Lower lobe of right lung (tissue), 2 donors: ENCODE results near the gene HIPK2. TPM values are rescaled to one million over a fixed set of nuclear protein-coding genes. Genes with fewer than 3 reads are reported as not detected.

Source experiments
- ATAC-seq, 2 donors: fragments of 200-7000 bp; cut with Tn5 transposase; one replicate each; pipeline ENCODE4 v1.9.1; 2020 to 2022; ENCODE audit warnings: mild to moderate bottlenecking in 2 of 2, moderate library complexity in 2 of 2
- DNase-seq: peaks from one replicate; pipeline ENCODE4 v3.0.0-alpha.2; 2020
- H3K27ac ChIP-seq: fragments of 200-600 bp; one replicate; pipeline ENCODE4 v1.8.0; 2022
- H3K27me3 ChIP-seq: fragments of 200-600 bp; one replicate; pipeline ENCODE4 v1.8.0; 2022; ENCODE audit warnings: low read depth
- H3K36me3 ChIP-seq: fragments of 200-600 bp; one replicate; pipeline ENCODE4 v1.8.0; 2022; ENCODE audit warnings: mild to moderate bottlenecking
- H3K4me1 ChIP-seq: fragments of 200-600 bp; one replicate; pipeline ENCODE4 v1.8.0; 2022
- H3K4me3 ChIP-seq: fragments of 200-600 bp; one replicate; pipeline ENCODE4 v1.8.0; 2022; ENCODE audit warnings: mild to moderate bottlenecking
- H3K9me3 ChIP-seq: fragments of 200-600 bp; one replicate; pipeline ENCODE4 v1.8.0; 2022
- intact Hi-C: fragments of 100-400 bp; cut with DNase I; formaldehyde crosslinking; loops from one replicate; pipeline ENCODE4 v1.11.0; 2022
- total RNA-seq: library from RNA; stranded (reverse); fragmentation: NEBNext Ultra II Directional; extraction: Animal tissue kit (Norgen Biotek cat#: 25700); gene quantifications from one replicate; pipeline ENCODE4 v1.2.1, GENCODE V29; 2021
- TF ChIP-seq, protein P1 (sequence below): fragments of 200-600 bp; IDR thresholded peaks from one replicate; pipeline ENCODE4 v1.8.0; 2022; ENCODE audit warnings: antibody characterized with exemption, mild to moderate bottlenecking
- donor health status: DM: no; HTN: yes; CAD: no; lungs with severe emphysema.

The HIPK2 gene
- total RNA-seq, 1 donor from 2014 or later, result 81.0 TPM

DNA sequence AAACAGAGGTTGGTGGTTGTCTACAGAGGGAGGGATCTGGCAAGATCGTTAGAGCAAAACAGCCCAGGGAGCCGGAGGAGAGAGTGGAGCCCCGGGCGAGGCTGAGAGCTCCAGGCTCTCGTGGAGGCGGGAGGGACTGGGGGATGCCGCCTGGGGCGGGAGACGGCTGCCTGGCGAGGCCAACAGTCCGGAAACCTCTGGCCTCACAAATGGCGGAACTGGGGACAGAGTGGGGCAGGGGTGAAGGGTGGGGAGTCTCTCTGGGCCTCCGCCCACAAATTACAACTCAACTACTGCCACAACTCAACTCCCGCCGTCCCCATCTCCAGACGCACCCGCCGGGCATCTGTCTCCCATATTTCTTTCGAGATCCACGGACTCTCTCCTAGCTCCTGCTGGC, 206.6 kb downstream of the HIPK2 start:
- TF ChIP-seq, protein P1, sequence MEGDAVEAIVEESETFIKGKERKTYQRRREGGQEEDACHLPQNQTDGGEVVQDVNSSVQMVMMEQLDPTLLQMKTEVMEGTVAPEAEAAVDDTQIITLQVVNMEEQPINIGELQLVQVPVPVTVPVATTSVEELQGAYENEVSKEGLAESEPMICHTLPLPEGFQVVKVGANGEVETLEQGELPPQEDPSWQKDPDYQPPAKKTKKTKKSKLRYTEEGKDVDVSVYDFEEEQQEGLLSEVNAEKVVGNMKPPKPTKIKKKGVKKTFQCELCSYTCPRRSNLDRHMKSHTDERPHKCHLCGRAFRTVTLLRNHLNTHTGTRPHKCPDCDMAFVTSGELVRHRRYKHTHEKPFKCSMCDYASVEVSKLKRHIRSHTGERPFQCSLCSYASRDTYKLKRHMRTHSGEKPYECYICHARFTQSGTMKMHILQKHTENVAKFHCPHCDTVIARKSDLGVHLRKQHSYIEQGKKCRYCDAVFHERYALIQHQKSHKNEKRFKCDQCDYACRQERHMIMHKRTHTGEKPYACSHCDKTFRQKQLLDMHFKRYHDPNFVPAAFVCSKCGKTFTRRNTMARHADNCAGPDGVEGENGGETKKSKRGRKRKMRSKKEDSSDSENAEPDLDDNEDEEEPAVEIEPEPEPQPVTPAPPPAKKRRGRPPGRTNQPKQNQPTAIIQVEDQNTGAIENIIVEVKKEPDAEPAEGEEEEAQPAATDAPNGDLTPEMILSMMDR, result no peak
- no peak for DNase-seq
- Histone ChIP-seq H3K27me3 (no peaks in the 10 kb centered on the region), H3K9me3 (no peaks in the 10 kb centered on the region), H3K4me3 (no peak overlapping the region), H3K27ac (no peak overlapping the region), H3K4me1 (no peaks in the 10 kb centered on the region), H3K36me3 (peaks cover 68% of the 10 kb centered on the region)
- no peak for ATAC-seq
- intact Hi-C loops, result no loop called here

DNA sequence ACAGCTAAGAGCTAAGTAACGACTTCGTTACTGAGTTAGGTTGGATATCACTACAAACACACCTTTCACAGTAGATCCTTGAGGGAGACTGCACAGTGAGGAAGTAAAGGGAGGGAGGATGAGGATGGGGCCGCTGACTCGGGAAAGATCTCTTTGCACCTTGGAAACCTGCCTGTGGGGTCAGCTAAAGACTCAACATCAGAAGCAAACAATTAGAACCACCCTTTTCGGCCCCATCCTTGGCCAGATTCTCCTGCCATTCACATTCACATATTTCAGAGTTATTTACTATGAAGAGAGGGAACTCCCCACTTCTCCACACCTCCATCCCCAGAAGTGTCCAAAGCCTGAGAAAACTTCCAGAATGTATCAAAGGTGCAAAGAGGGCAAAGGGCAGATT, 207.2 kb downstream of the HIPK2 start:
- intact Hi-C loops, result no loop called here
- ATAC-seq, result no peak
- TF ChIP-seq, protein P1, result no peak
- Histone ChIP-seq H3K4me3 (no peak overlapping the region), H3K27ac (no peak overlapping the region), H3K4me1 (no peaks in the 10 kb centered on the region), H3K36me3 (peaks cover 63% of the 10 kb centered on the region), H3K9me3 (no peaks in the 10 kb centered on the region), H3K27me3 (no peaks in the 10 kb centered on the region)
- DNase-seq, result no peak

DNA sequence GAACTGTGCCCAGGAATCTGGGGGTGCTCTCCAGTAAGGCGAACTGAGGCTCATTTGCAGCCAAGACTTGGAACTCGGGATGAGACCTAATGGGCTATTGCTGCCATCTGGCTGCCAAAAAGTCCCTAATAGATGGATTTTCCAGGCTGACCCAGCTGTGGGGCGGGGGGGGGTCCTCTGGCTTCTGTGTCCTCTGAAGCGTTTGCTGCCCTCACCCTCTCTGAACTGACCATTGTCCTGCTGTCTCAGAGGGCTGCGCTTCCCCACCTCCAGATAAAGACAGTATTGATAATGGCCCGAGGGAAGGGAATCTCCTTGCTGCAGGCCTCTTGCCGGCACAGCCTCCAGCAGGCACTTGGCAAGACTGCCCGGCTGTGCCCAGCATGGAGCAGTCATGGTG, 207.7 kb downstream of the HIPK2 start:
- no peak overlapping the region for H3K27ac ChIP-seq
- H3K4me3 ChIP-seq, result no peak overlapping the region
- peaks cover 58% of the 10 kb centered on the region for H3K36me3 ChIP-seq
- TF ChIP-seq, protein P1, result no peak
- no peaks in the 10 kb centered on the region for H3K27me3 ChIP-seq
- no peak for DNase-seq
- H3K9me3 ChIP-seq, result no peaks in the 10 kb centered on the region
- peaks cover under 1% of the 10 kb centered on the region for H3K4me1 ChIP-seq
- intact Hi-C loops, result no loop called here
- ATAC-seq, result no peak

DNA sequence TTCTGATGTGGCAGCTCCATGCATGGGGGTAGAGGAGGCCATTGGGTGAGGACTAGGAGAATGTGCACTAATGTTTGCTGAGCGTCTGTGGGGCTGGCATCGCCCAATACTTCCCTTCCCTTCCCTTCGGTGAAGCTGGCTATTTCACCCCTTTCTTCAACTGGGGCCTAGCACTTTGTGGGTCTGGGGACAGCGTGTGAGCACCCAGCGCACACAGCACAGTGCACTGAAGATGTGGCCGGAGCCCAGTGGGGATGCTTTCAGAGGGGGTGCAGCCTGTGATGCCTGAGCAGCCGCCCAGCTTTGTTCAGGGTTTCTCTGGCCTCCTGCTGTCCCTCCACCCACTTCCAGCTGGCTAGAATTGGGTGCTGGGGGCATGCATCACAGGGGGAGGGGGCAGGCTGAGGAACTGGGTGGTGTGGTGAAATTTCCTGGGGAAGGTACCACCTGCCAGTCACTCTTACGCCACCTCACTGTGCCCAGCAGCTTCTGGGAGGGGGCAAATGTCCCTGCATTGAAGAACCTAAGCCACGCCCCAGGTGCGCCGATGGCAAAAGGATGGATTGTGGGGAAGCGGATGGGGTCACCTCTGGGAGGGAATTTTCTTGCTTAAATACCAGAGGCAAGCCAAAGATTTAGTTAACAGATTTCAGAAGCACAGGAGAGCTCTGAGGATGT, 208.8 kb downstream of the HIPK2 start:
- peaks cover 49% of the 10 kb centered on the region for H3K36me3 ChIP-seq
- no peak for DNase-seq
- intact Hi-C loops, result no loop called here
- H3K4me1 ChIP-seq, result peaks cover 6% of the 10 kb centered on the region
- no peak overlapping the region for H3K4me3 ChIP-seq
- TF ChIP-seq, protein P1, result no peak
- H3K27me3 ChIP-seq, result no peaks in the 10 kb centered on the region
- ATAC-seq, result peak in 1 of 2 donors; percentile 20
- H3K27ac ChIP-seq, result no peak overlapping the region
- H3K9me3 ChIP-seq, result no peaks in the 10 kb centered on the region

DNA sequence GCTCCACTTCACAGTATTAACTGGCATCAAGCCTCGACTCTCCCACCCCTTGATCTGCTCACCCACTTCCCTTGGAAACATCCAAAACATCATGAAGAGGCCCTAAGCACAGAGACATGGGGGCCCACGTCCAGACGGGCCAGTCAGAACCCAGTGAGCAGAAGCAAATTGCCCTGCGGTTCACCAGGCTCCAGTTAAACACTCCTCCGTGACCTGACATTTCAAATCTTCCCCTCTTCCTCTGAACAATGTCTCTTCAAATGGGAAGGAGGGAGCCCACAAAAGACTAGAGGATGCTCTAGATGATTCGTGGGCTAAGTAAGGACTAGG, 209.5 kb downstream of the HIPK2 start:
- Histone ChIP-seq H3K27ac (no peak overlapping the region), H3K27me3 (no peaks in the 10 kb centered on the region), H3K9me3 (no peaks in the 10 kb centered on the region), H3K4me1 (peaks cover 9% of the 10 kb centered on the region), H3K36me3 (peaks cover 47% of the 10 kb centered on the region), H3K4me3 (no peak overlapping the region)
- TF ChIP-seq, protein P1, result no peak
- intact Hi-C loops, result no loop called here
- ATAC-seq, result no peak
- no peak for DNase-seq
